Subcutaneous abdominal adipose tissue (tissue), 5 donors: ENCODE results near the gene PDIK1L.

ENCODE experiments used
- H3K27ac ChIP-seq: one replicate; pipeline ENCODE4 v1.7.0; 2013; ENCODE audit warnings: low read depth, mild to moderate bottlenecking, inconsistent platforms, low read length, moderate library complexity
- H3K27me3 ChIP-seq, 5 donors: one replicate each; pipeline ENCODE4 v1.7.0; 2013; ENCODE audit warnings: low read length in 5 of 5, inconsistent platforms in 1 of 5; ENCODE audit not compliant: control insufficient read depth in 5 of 5, insufficient read depth in 4 of 5
- H3K36me3 ChIP-seq, 5 donors: one replicate each; pipeline ENCODE4 v1.7.0; 2013; ENCODE audit warnings: low read length in 5 of 5; ENCODE audit not compliant: control insufficient read depth in 5 of 5, insufficient read depth in 5 of 5
- H3K4me1 ChIP-seq, 5 donors: one replicate each; pipeline ENCODE4 v1.7.0; 2013; ENCODE audit warnings: low read length in 5 of 5, mild to moderate bottlenecking in 3 of 5, moderate library complexity in 1 of 5; ENCODE audit not compliant: control insufficient read depth in 5 of 5, insufficient read depth in 5 of 5
- H3K4me3 ChIP-seq, 5 donors: one replicate each; pipeline ENCODE4 v1.7.0; 2013; ENCODE audit warnings: low read length in 5 of 5, low read depth in 1 of 5
- H3K9ac ChIP-seq, 5 donors: one replicate each; pipeline ENCODE4 v1.7.0; 2013; ENCODE audit warnings: low read length in 5 of 5, mild to moderate bottlenecking in 4 of 5, moderate library complexity in 3 of 5
- H3K9me3 ChIP-seq, 5 donors: one replicate each; pipeline ENCODE4 v1.7.0; 2013; ENCODE audit warnings: low read length in 5 of 5; ENCODE audit not compliant: control insufficient read depth in 5 of 5
- donor health status: healthy.
- donor health status: healthy.
- donor health status: healthy.
- donor health status: healthy.
- donor health status: healthy.

PDIK1L gene

GRCh38 chr1:26111530-26112406 lies at the start of gene PDIK1L:
TSS of gene PDIK1L (plus strand) at chr1:26111824. CDS start at chr1:26114309, 2,485 bp downstream.
- Histone ChIP-seq H3K36me3 (peaks cover 5 to 13% (median 7%) of the 10 kb centered on the region in 5 donors), H3K27me3 (no peaks in the 10 kb centered on the region), H3K27ac (peak within 1 kb of the TSS; percentile 69), H3K9me3 (no peaks in the 10 kb centered on the region), H3K4me3 (peak within 1 kb of the TSS; percentile 91 to 99 (median 97)), H3K9ac (peak within 1 kb of the TSS; percentile 85 to 90 (median 86)), H3K4me1 (peaks cover 3 to 22% (median 19%) of the 10 kb centered on the region in 5 donors)

GRCh38 chr1:26064553-26064952 lies 47.1 kb upstream of the PDIK1L start:
- Histone ChIP-seq H3K9ac (no peak overlapping the region), H3K4me3 (no peak overlapping the region), H3K36me3 (no peaks in the 10 kb centered on the region), H3K27ac (no peak overlapping the region), H3K9me3 (no peaks in the 10 kb centered on the region), H3K4me1 (no peaks in the 10 kb centered on the region), H3K27me3 (peaks cover 17 to 29% (median 20%) of the 10 kb centered on the region in 5 donors)

DNA sequence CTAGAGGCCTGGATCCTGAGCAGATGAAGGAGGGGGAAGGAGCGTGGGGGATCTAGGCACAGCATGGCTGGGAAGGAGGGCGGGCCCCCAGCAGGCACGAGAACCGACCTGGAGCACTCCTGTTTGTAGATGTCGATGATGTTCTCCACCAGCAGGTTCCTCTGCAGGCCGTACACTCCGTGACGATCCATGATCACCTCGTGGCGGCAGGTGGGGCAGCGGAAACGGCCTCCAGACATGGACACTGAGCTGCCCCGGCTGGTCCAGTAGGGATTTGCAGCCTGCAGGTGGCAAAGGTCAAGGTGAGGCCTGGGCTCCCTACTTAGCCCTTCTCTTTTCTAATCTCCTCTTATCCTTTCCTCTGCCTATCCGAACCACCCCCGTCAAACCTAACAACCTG lies 45.5 kb upstream of the PDIK1L start:
- Histone ChIP-seq H3K9ac (no peak overlapping the region), H3K27me3 (peaks cover 8 to 26% (median 15%) of the 10 kb centered on the region in 5 donors), H3K9me3 (no peaks in the 10 kb centered on the region), H3K27ac (no peak overlapping the region), H3K4me1 (no peaks in the 10 kb centered on the region), H3K36me3 (no peaks in the 10 kb centered on the region), H3K4me3 (no peak overlapping the region)

GRCh38 chr1:26066857-26067256 lies 44.8 kb upstream of the PDIK1L start:
- Histone ChIP-seq H3K4me3 (no peak overlapping the region), H3K27me3 (peaks cover 8 to 26% (median 15%) of the 10 kb centered on the region in 5 donors), H3K36me3 (no peaks in the 10 kb centered on the region), H3K4me1 (no peaks in the 10 kb centered on the region), H3K27ac (no peak overlapping the region), H3K9me3 (no peaks in the 10 kb centered on the region), H3K9ac (no peak overlapping the region)

DNA sequence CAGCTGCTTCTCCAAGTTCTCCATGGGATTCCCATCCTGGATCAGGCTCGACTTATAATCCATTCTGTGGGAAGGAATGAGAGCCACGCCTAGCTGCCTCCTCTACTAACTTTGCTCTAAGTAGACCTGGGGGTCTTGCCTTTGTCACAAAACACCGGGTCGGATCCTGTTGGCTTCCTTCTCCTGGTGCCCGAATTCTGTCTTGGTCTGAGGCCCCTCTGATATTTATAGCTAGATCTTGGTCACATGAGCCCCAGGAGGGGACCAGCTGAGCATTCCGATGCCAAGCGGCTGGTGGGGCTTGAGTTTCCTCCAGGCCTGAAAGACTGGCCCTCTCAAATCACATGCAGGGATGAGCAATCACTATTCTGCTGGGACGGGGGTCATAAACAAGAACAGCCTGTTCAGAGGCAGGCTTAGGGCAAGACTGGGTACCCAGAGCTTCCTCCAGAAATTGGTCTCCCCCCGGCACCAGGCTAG lies 44.2 kb upstream of the PDIK1L start, which contains the start of gene TRIM63:
TSS of gene TRIM63 (minus strand) at position 199 of the 480 bp plus-strand sequence. CDS start at position 63, 136 bp downstream.
- no peaks in the 10 kb centered on the region for H3K9me3 ChIP-seq
- H3K36me3 ChIP-seq = no peaks in the 10 kb centered on the region
- H3K4me1 ChIP-seq = no peaks in the 10 kb centered on the region
- H3K9ac ChIP-seq = no peak within 1 kb of the TSS
- no peak within 1 kb of the TSS for H3K4me3 ChIP-seq
- no peak within 1 kb of the TSS for H3K27ac ChIP-seq
- H3K27me3 ChIP-seq = peaks cover 8 to 30% (median 17%) of the 10 kb centered on the region in 5 donors

GRCh38 chr1:26069941-26070295 lies 41.7 kb upstream of the PDIK1L start:
- peaks cover 8 to 35% (median 25%) of the 10 kb centered on the region in 5 donors for H3K27me3 ChIP-seq
- H3K36me3 ChIP-seq = no peaks in the 10 kb centered on the region
- H3K4me1 ChIP-seq = no peaks in the 10 kb centered on the region
- H3K9me3 ChIP-seq = no peaks in the 10 kb centered on the region
- no peak overlapping the region for H3K4me3 ChIP-seq
- no peak overlapping the region for H3K27ac ChIP-seq
- H3K9ac ChIP-seq = no peak overlapping the region

GRCh38 chr1:26070296-26070962 lies 41.2 kb upstream of the PDIK1L start:
- Histone ChIP-seq H3K4me1 (no peaks in the 10 kb centered on the region), H3K36me3 (no peaks in the 10 kb centered on the region), H3K27ac (no peak overlapping the region), H3K27me3 (peaks cover 8 to 36% (median 25%) of the 10 kb centered on the region in 5 donors), H3K4me3 (no peak overlapping the region), H3K9ac (no peak overlapping the region), H3K9me3 (no peaks in the 10 kb centered on the region)

GRCh38 chr1:26070963-26071342 lies 40.7 kb upstream of the PDIK1L start:
- peaks cover 8 to 36% (median 25%) of the 10 kb centered on the region in 5 donors for H3K27me3 ChIP-seq
- no peaks in the 10 kb centered on the region for H3K9me3 ChIP-seq

DNA sequence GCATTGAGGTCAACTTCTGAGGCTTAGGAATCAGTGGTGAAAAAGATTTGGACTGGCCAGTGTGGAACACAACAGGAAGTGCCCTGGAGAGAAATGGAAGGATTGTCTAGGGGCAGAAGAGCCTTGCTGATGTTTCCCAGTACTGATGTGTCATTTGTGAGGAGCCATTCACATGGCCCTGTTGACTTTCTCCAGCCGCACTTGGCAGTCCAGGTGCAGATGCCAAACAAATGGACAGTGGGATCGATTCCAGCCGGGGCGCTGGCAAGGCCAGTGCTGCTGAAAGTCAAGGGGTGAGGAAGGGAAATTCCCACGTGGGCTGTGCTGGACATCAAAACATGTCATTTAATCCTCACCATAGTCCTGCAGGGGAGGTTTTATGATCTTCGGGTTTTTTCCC lies 39.3 kb upstream of the PDIK1L start:
- Histone ChIP-seq H3K9me3 (no peaks in the 10 kb centered on the region), H3K36me3 (no peaks in the 10 kb centered on the region), H3K27me3 (peaks cover 1 to 31% (median 19%) of the 10 kb centered on the region in 5 donors), H3K9ac (no peak overlapping the region), H3K4me1 (no peaks in the 10 kb centered on the region), H3K27ac (no peak overlapping the region), H3K4me3 (no peak overlapping the region)

More at GRCh38 chr1:26070963-26071342, 40.7 kb upstream of the PDIK1L start:
- no peak overlapping the region for H3K9ac ChIP-seq
- H3K27ac ChIP-seq = no peak overlapping the region
- H3K36me3 ChIP-seq = no peaks in the 10 kb centered on the region
- no peak overlapping the region for H3K4me3 ChIP-seq
- no peaks in the 10 kb centered on the region for H3K4me1 ChIP-seq
